ENCODE data around the gene ATAD1.

Gene ATAD1

GRCh38 chr10:87826653-87827052 is 8.6 kb upstream of the ATAD1 start:
- no peak for DNase-seq (ENCODE audit: low spot score)
- no peak for TF ChIP-seq CTCF (IDR thresholded peaks at IDR 0.05; ENCODE audit: borderline replicate concordance, control extremely low read depth, extremely low read depth, insufficient read depth, missing control alignments)
- in situ Hi-C loops (cut with MboI; ENCODE audit: low sequenced_read_pairs, unreplicated experiment), result no loop called here

- DNase-seq (ENCODE audit: low spot score), result no peak
- TF ChIP-seq CTCF (IDR thresholded peaks at IDR 0.05; ENCODE audit: borderline replicate concordance, control extremely low read depth, extremely low read depth, insufficient read depth, missing control alignments), result no peak
- in situ Hi-C loops (cut with MboI; ENCODE audit: low sequenced_read_pairs, unreplicated experiment), result no loop called here
These were observed 1.2 kb upstream of the ATAD1 start for GRCh38 chr10:87819289-87819585.

GRCh38 chr10:87818505-87819288 is 671 bp upstream of the ATAD1 start:
- peak; percentile 30 for TF ChIP-seq CTCF (IDR thresholded peaks at IDR 0.05; ENCODE audit: borderline replicate concordance, control extremely low read depth, extremely low read depth, insufficient read depth, missing control alignments)
- peak; percentile 60 for DNase-seq (ENCODE audit: low spot score)
- in situ Hi-C loops (cut with MboI; ENCODE audit: low sequenced_read_pairs, unreplicated experiment), result no loop called here

GRCh38 chr10:87816898-87817608 is 973 bp downstream of the ATAD1 start:
- no peak for DNase-seq (ENCODE audit: low spot score)
- no peak for TF ChIP-seq CTCF (IDR thresholded peaks at IDR 0.05; ENCODE audit: borderline replicate concordance, control extremely low read depth, extremely low read depth, insufficient read depth, missing control alignments)
- in situ Hi-C loops (cut with MboI; ENCODE audit: low sequenced_read_pairs, unreplicated experiment), result no loop called here

GRCh38 chr10:87816163-87816897 is 1.7 kb downstream of the ATAD1 start:
- DNase-seq (ENCODE audit: low spot score), result no peak
- TF ChIP-seq CTCF (IDR thresholded peaks at IDR 0.05; ENCODE audit: borderline replicate concordance, control extremely low read depth, extremely low read depth, insufficient read depth, missing control alignments), result no peak
- in situ Hi-C loops (cut with MboI; ENCODE audit: low sequenced_read_pairs, unreplicated experiment), result no loop called here

GRCh38 chr10:87804939-87805569 is 13.0 kb downstream of the ATAD1 start:
- DNase-seq (ENCODE audit: low spot score), result no peak
- TF ChIP-seq CTCF (IDR thresholded peaks at IDR 0.05; ENCODE audit: borderline replicate concordance, control extremely low read depth, extremely low read depth, insufficient read depth, missing control alignments), result no peak
- in situ Hi-C loops (cut with MboI; ENCODE audit: low sequenced_read_pairs, unreplicated experiment), result no loop called here
